Neuronal stem cell (in vitro differentiated cells): ENCODE results near the gene COL6A5.

Experiments used
- DNase-seq: peaks from one replicate; pipeline ENCODE4 v3.0.0-alpha.2; 2013; ENCODE audit warnings: low spot score
- H2AFZ ChIP-seq: one replicate; pipeline ENCODE4 v1.6.1; 2013; ENCODE audit warnings: mild to moderate bottlenecking, low read length, inconsistent platforms
- H2AK5ac ChIP-seq: 2 replicates; pipeline ENCODE4 v1.6.1; 2013; ENCODE audit warnings: low read depth, mild to moderate bottlenecking, inconsistent platforms, low read length, moderate library complexity, mixed read lengths
- H2BK120ac ChIP-seq: 2 replicates; pipeline ENCODE4 v1.6.1; 2013; ENCODE audit warnings: low read depth, mild to moderate bottlenecking, inconsistent platforms, low read length, moderate library complexity, mixed read lengths
- H2BK12ac ChIP-seq: one replicate; pipeline ENCODE4 v1.6.1; 2013; ENCODE audit warnings: low read length, inconsistent platforms
- H2BK15ac ChIP-seq: 2 replicates; pipeline ENCODE4 v1.6.1; 2013; ENCODE audit warnings: mild to moderate bottlenecking, low read length, inconsistent platforms, mixed read lengths
- H2BK5ac ChIP-seq: one replicate; pipeline ENCODE4 v1.6.1; 2013; ENCODE audit warnings: inconsistent platforms, mild to moderate bottlenecking, low read length, moderate library complexity
- H3K14ac ChIP-seq: one replicate; pipeline ENCODE4 v1.6.1; 2013; ENCODE audit warnings: low read length, inconsistent platforms
- H3K18ac ChIP-seq: 2 replicates; pipeline ENCODE4 v1.6.1; 2013; ENCODE audit warnings: low read length, inconsistent platforms
- H3K23ac ChIP-seq: 2 replicates; pipeline ENCODE4 v1.6.1; 2013; ENCODE audit warnings: low read depth, mild to moderate bottlenecking, mixed read lengths, low read length, inconsistent platforms; ENCODE audit not compliant: poor library complexity
- H3K27ac ChIP-seq: replicated peaks from 3 replicates; pipeline ENCODE4 v1.5.1; 2013; ENCODE audit warnings: low read length, inconsistent platforms
- H3K27me3 ChIP-seq, 3 experiments: 2 replicates each; pipeline ENCODE4 v1.6.1; 2013; ENCODE audit warnings: low read length in 3 of 3, mild to moderate bottlenecking in 2 of 3, inconsistent platforms in 1 of 3, low read depth in 1 of 3, mixed read lengths in 1 of 3, moderate library complexity in 1 of 3; ENCODE audit not compliant: control insufficient read depth in 3 of 3, insufficient read depth in 3 of 3
- H3K36me3 ChIP-seq, 2 donors: replicated peaks in 1 of 2; 2 replicates each; pipeline ENCODE4 v1.6.1; 2013; ENCODE audit warnings: low read length in 2 of 2; ENCODE audit not compliant: control insufficient read depth in 2 of 2, insufficient read depth in 2 of 2
- H3K4ac ChIP-seq: 2 replicates; pipeline ENCODE4 v1.6.1; 2013; ENCODE audit warnings: inconsistent platforms, mild to moderate bottlenecking, low read length, moderate library complexity
- H3K4me1 ChIP-seq, 2 donors: 1 replicate in 1 of 2; 2 replicates in 1 of 2; pipeline ENCODE4 v1.6.1; 2013; ENCODE audit warnings: low read length in 2 of 2, low read depth in 1 of 2; ENCODE audit not compliant: control insufficient read depth in 2 of 2, insufficient read depth in 1 of 2
- H3K4me2 ChIP-seq: one replicate; pipeline ENCODE4 v1.6.1; 2013; ENCODE audit warnings: mild to moderate bottlenecking, low read length, inconsistent platforms; ENCODE audit not compliant: insufficient read depth, poor library complexity, severe bottlenecking
- H3K4me3 ChIP-seq, 2 donors: 2 replicates each; pipeline ENCODE4 v1.5.1; 2013; ENCODE audit warnings: low read length in 2 of 2, mild to moderate bottlenecking in 2 of 2, inconsistent platforms in 1 of 2, moderate library complexity in 1 of 2
- H3K79me1 ChIP-seq: one replicate; pipeline ENCODE4 v1.6.1; 2013; ENCODE audit warnings: low read depth, mild to moderate bottlenecking, inconsistent platforms, low read length, moderate library complexity
- H3K9ac ChIP-seq: one replicate; pipeline ENCODE4 v1.6.1; 2013; ENCODE audit warnings: mild to moderate bottlenecking, low read depth, low read length, inconsistent platforms; ENCODE audit not compliant: poor library complexity
- H3K9me3 ChIP-seq, 2 donors: replicated peaks in 1 of 2; 2 replicates each; pipeline versions ENCODE3 to v1.6.1; 2013; ENCODE audit warnings: low read length in 2 of 2, mild to moderate bottlenecking in 2 of 2, inconsistent platforms in 1 of 2, low read depth in 1 of 2, mixed read lengths in 1 of 2, moderate library complexity in 1 of 2; ENCODE audit not compliant: control insufficient read depth in 2 of 2, insufficient read depth in 1 of 2
- H4K8ac ChIP-seq: one replicate; pipeline ENCODE4 v1.6.1; 2013; ENCODE audit warnings: low read depth, mild to moderate bottlenecking, inconsistent platforms, low read length, moderate library complexity
- H4K91ac ChIP-seq: one replicate; pipeline ENCODE4 v1.6.1; 2013; ENCODE audit warnings: low read length, low read depth, mild to moderate bottlenecking, inconsistent platforms; ENCODE audit not compliant: poor library complexity
- WGBS, 2 donors: extraction: QIAGEN DNeasy Blood & Tissue Kit; methylation state at CpG; one replicate each; pipeline ENCODE4 v1.1.7; 2013; ENCODE audit warnings: missing lambda C conversion rate in 2 of 2, mixed read lengths in 1 of 2; ENCODE audit not compliant: insufficient read length in 2 of 2, insufficient replicate concordance in 1 of 2; ENCODE audit errors: extremely low coverage in 2 of 2; 5-methylcytosine and 5-hydroxymethylcytosine counted together

Gene COL6A5

GRCh38 chr3:130491431-130491830 lies 146.0 kb downstream of the COL6A5 start:
- WGBS, 2 donors: no CpG with 5 or more reads among the region's 6 CpGs
- Histone ChIP-seq H3K9ac (no peak overlapping the region), H3K4me2 (no peak overlapping the region), H3K79me1 (no peaks in the 10 kb centered on the region), H3K27ac (no peak overlapping the region), H2BK5ac (no peak overlapping the region), H3K14ac (no peak overlapping the region), H2AK5ac (no peak overlapping the region), H4K8ac (no peak overlapping the region), H3K4me1 (no peaks in the 10 kb centered on the region), H4K91ac (no peak overlapping the region), H2BK15ac (no peak overlapping the region), H3K23ac (no peak overlapping the region), H3K27me3 (no peaks in the 10 kb centered on the region), H2BK12ac (no peak overlapping the region), H3K4me3 (peak overlapping the region in 1 of 2 donors; percentile 14), H2AFZ (no peak overlapping the region), H3K4ac (no peak overlapping the region), H3K36me3 (no peaks in the 10 kb centered on the region), H2BK120ac (no peak overlapping the region), H3K9me3 (no peaks in the 10 kb centered on the region), H3K18ac (no peak overlapping the region)
- no peak for DNase-seq

GRCh38 chr3:130504701-130505100 lies 159.2 kb downstream of the COL6A5 start:
- Histone ChIP-seq H3K9me3 (no peaks in the 10 kb centered on the region), H3K27ac (no peak overlapping the region), H3K14ac (no peak overlapping the region), H3K4ac (no peak overlapping the region), H2BK15ac (no peak overlapping the region), H2BK120ac (no peak overlapping the region), H3K9ac (no peak overlapping the region), H3K23ac (no peak overlapping the region), H3K4me1 (peaks cover 0 to 3% of the 10 kb centered on the region in 2 donors), H4K8ac (no peak overlapping the region), H2BK5ac (no peak overlapping the region), H3K79me1 (no peaks in the 10 kb centered on the region), H3K4me2 (no peak overlapping the region), H3K36me3 (no peaks in the 10 kb centered on the region), H2AFZ (no peak overlapping the region), H3K4me3 (no peak overlapping the region), H3K27me3 (peaks cover 0 to 3% (median 0%) of the 10 kb centered on the region in 3 experiments), H2AK5ac (no peak overlapping the region), H4K91ac (no peak overlapping the region), H2BK12ac (no peak overlapping the region), H3K18ac (no peak overlapping the region)
- WGBS, 2 donors: no CpG with 5 or more reads among the region's 2 CpGs
- DNase-seq: no peak

GRCh38 chr3:130506031-130506430 lies 160.6 kb downstream of the COL6A5 start:
- Histone ChIP-seq H3K36me3 (no peaks in the 10 kb centered on the region), H3K4me2 (no peak overlapping the region), H2BK12ac (no peak overlapping the region), H3K27me3 (peaks cover 0 to 3% (median 0%) of the 10 kb centered on the region in 3 experiments), H2BK15ac (no peak overlapping the region), H3K9me3 (no peaks in the 10 kb centered on the region), H3K79me1 (no peaks in the 10 kb centered on the region), H3K4me1 (peaks cover 0 to 3% of the 10 kb centered on the region in 2 donors), H3K27ac (no peak overlapping the region), H3K4ac (no peak overlapping the region), H2BK120ac (no peak overlapping the region), H4K8ac (no peak overlapping the region), H3K9ac (no peak overlapping the region), H3K14ac (no peak overlapping the region), H2AFZ (no peak overlapping the region), H2BK5ac (no peak overlapping the region), H3K4me3 (no peak overlapping the region), H3K18ac (no peak overlapping the region), H2AK5ac (no peak overlapping the region), H3K23ac (no peak overlapping the region), H4K91ac (no peak overlapping the region)
- WGBS, 2 donors: no CpG with 5 or more reads among the region's 3 CpGs
- no peak for DNase-seq

- Histone ChIP-seq H3K9ac (no peak overlapping the region), H2BK5ac (no peak overlapping the region), H3K4me1 (peaks cover 0 to 3% of the 10 kb centered on the region in 2 donors), H2BK12ac (no peak overlapping the region), H2AFZ (no peak overlapping the region), H4K8ac (no peak overlapping the region), H3K9me3 (no peaks in the 10 kb centered on the region), H3K14ac (no peak overlapping the region), H3K4me2 (no peak overlapping the region), H4K91ac (no peak overlapping the region), H3K18ac (no peak overlapping the region), H2BK15ac (no peak overlapping the region), H3K36me3 (no peaks in the 10 kb centered on the region), H3K27ac (no peak overlapping the region), H3K23ac (no peak overlapping the region), H3K4me3 (no peak overlapping the region), H2BK120ac (no peak overlapping the region), H3K4ac (no peak overlapping the region), H3K27me3 (peaks cover 0 to 3% (median 0%) of the 10 kb centered on the region in 3 experiments), H2AK5ac (no peak overlapping the region), H3K79me1 (no peaks in the 10 kb centered on the region)
- DNase-seq: no peak
- WGBS, 2 donors: no CpG with 5 or more reads among the region's 2 CpGs
Measured at GRCh38 chr3:130507746-130508145, 162.3 kb downstream of the COL6A5 start.
